Kidney (tissue), 14 donors: ENCODE measurements around the gene SEMA3D. TPM values are rescaled to one million over a fixed set of nuclear protein-coding genes. Genes with fewer than 3 reads are reported as not detected.
A peak's percentile ranks its signal among the peaks of the same experiment; 100 is the strongest.

Experiments
- DNase-seq, 5 donors: peaks; one replicate each; pipeline ENCODE4 v3.0.0-alpha.2; 2013 to 2020
- FAIRE-seq: peaks from 2 replicates; lab custom pipeline; 2012; peaks lifted over from hg19 to GRCh38; lab: Jason Lieb, UNC
- H3K27ac ChIP-seq, 2 donors: one replicate each; pipeline ENCODE4 v1.7.0; 2013; ENCODE audit warnings: low read depth in 2 of 2, low read length in 2 of 2, inconsistent platforms in 1 of 2
- H3K27me3 ChIP-seq: one replicate; pipeline ENCODE4 v1.7.1; 2013; ENCODE audit warnings: low read length, inconsistent platforms; ENCODE audit not compliant: control insufficient read depth, insufficient read depth
- H3K36me3 ChIP-seq, 3 donors: one replicate each; pipeline versions ENCODE4 v1.7.0 to v1.7.1; 2013; ENCODE audit warnings: low read length in 3 of 3, control low read depth in 1 of 3, inconsistent platforms in 1 of 3; ENCODE audit not compliant: insufficient read depth in 3 of 3, control insufficient read depth in 2 of 3
- H3K4me1 ChIP-seq, 3 donors: one replicate each; pipeline versions ENCODE4 v1.7.0 to v1.7.1; 2013; ENCODE audit warnings: low read length in 3 of 3, inconsistent platforms in 1 of 3, low read depth in 1 of 3; ENCODE audit not compliant: control insufficient read depth in 2 of 3, insufficient read depth in 2 of 3
- H3K4me3 ChIP-seq, 3 donors: one replicate each; pipeline versions ENCODE4 v1.7.0 to v1.8.1; 2013; ENCODE audit warnings: low read length in 3 of 3, control low read depth in 1 of 3, inconsistent platforms in 1 of 3
- H3K9ac ChIP-seq, 3 donors: one replicate each; pipeline versions ENCODE4 v1.7.0 to v1.7.1; 2013; ENCODE audit warnings: low read length in 3 of 3, control low read depth in 1 of 3, inconsistent platforms in 1 of 3
- H3K9me3 ChIP-seq, 3 donors: one replicate each; pipeline versions ENCODE4 v1.7.0 to v1.7.1; 2013; ENCODE audit warnings: low read length in 3 of 3, control low read depth in 1 of 3, inconsistent platforms in 1 of 3; ENCODE audit not compliant: control insufficient read depth in 2 of 3, insufficient read depth in 1 of 3
- CTCF ChIP-seq: IDR thresholded peaks from 3 replicates; pipeline ENCODE4 v1.5.1; 2012; ENCODE audit warnings: mild to moderate bottlenecking, moderate library complexity, borderline replicate concordance; ENCODE audit not compliant: insufficient read depth; ENCODE audit errors: extremely low read depth
- intact Hi-C: fragments of 100-400 bp; cut with DNase I; formaldehyde crosslinking; loops from one replicate; pipeline ENCODE4 v1.11.1; 2022
- polyA plus RNA-seq: library from polyadenylated mRNA; stranded (reverse); fragments of 350-450 nt; fragmentation: Illumina TruSeq; extraction: RNeasy Lipid Tissue Mini Kit (QIAGEN cat#74804); gene quantifications from one replicate; pipeline ENCODE4 v1.2.3, GENCODE V29; 2014; ENCODE audit warnings: low read depth, low replicate concordance; ENCODE audit not compliant: insufficient read depth
- total RNA-seq: library from RNA; stranded (reverse); fragmentation: NEBNext Ultra II Directional; extraction: Animal tissue kit (Norgen Biotek cat#: 25700); gene quantifications from one replicate; pipeline ENCODE4 v1.2.1, GENCODE V29; 2021
- donor health status: control.
- donor health status: control.
- donor health status: control.
- donor health status: control.
- donor health status: control.
- donor health status: DM: yes; HTN: yes; CAD: no.
- donor health status: Normal renal cell carcinoma (clear cell type).

Gene SEMA3D
- total and polyA plus RNA-seq, 2 donors from 2014 or later, result 0.82 to 17.5 TPM

- DNase-seq (peak in 1 of 5 donors; percentile 10), FAIRE-seq (no peak)
- no peaks in the 10 kb centered on the region for H3K4me1 ChIP-seq
- H3K36me3 ChIP-seq, result no peaks in the 10 kb centered on the region
- H3K4me3 ChIP-seq, result no peak overlapping the region
- H3K9me3 ChIP-seq, result no peaks in the 10 kb centered on the region
- H3K27me3 ChIP-seq, result no peaks in the 10 kb centered on the region
- intact Hi-C loops, result no loop called here
- H3K27ac ChIP-seq, result no peak overlapping the region
- H3K9ac ChIP-seq, result no peak overlapping the region
- no peak for TF ChIP-seq CTCF
Observed at GRCh38 chr7:85104432-85105205, 82.2 kb downstream of the SEMA3D start.

GRCh38 chr7:85103962-85104361, 82.9 kb downstream of the SEMA3D start:
- Histone ChIP-seq H3K27ac (no peak overlapping the region), H3K36me3 (no peaks in the 10 kb centered on the region), H3K4me1 (no peaks in the 10 kb centered on the region), H3K27me3 (no peaks in the 10 kb centered on the region), H3K9ac (no peak overlapping the region), H3K9me3 (no peaks in the 10 kb centered on the region), H3K4me3 (no peak overlapping the region)
- DNase-seq (no peak), FAIRE-seq (no peak)
- intact Hi-C loops, result no loop called here
- no peak for TF ChIP-seq CTCF

DNA sequence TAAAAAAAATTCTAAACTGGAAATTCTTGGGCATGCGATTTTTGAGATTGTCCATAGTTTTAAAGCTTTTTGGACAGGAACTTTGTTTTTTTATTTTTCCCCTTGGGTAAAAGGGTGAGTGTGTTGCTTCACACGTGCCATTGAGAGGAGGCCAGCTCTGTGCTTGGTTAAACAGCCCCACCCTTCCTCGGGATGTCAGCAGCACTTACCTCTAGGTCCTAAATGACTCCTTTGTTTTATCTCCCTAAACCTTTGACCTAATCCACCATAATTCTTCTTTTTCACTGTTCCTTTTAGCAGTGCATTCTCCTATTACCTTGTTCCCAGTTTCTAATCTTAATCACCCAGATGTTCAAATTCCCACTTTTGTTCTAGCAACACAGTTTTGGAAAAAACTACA, 83.5 kb downstream of the SEMA3D start:
- no peak overlapping the region for H3K9ac ChIP-seq
- FAIRE-seq, result no peak
- TF ChIP-seq CTCF, result no peak
- no peak overlapping the region for H3K4me3 ChIP-seq
- no peaks in the 10 kb centered on the region for H3K36me3 ChIP-seq
- H3K27me3 ChIP-seq, result no peaks in the 10 kb centered on the region
- no peaks in the 10 kb centered on the region for H3K4me1 ChIP-seq
- H3K27ac ChIP-seq, result no peak overlapping the region
- H3K9me3 ChIP-seq, result no peaks in the 10 kb centered on the region
- peak in 2 of 5 donors; percentile 47 to 71 for DNase-seq
- intact Hi-C loops, result no loop called here
